ENCODE measurements around the gene ANP32E. TPM values are rescaled to one million over a fixed set of nuclear protein-coding genes. Genes with fewer than 3 reads are reported as not detected.

The ANP32E gene
- total and polyA plus RNA-seq, 9 of the 15 experiments (the other 6 are each of a cell fraction or from before 2014, with no cell fraction given): 60.4 to 197 (median 104) TPM

- TF ChIP-seq RCOR1 (IDR thresholded peaks at IDR 0.05; ENCODE audit: borderline replicate concordance in 1 of 2, low read depth in 2 of 2, low read length in 2 of 2) (no peak; a peak in 1 of 4 replicates), SRF (CRISPR knock-in tag; IDR thresholded peaks at IDR 0.05) (0 out of 4 replicates have a peak, but pooled peaks of 1 of the 2 experiments have one; percentile 32), HDAC6 (IDR thresholded peaks at IDR 0.05; ENCODE audit: low read depth, low read length) (no peak), BRD9 (IDR thresholded peaks at IDR 0.05; ENCODE audit: low read depth, partially characterized antibody) (peak; percentile 98), ZNF197 (CRISPR knock-in tag; IDR thresholded peaks at IDR 0.05; ENCODE audit: low read depth) (no peak), ZNF668 (CRISPR knock-in tag; IDR thresholded peaks at IDR 0.05) (no peak), HMBOX1 (IDR thresholded peaks at IDR 0.05) (no peak), TAL1 (IDR thresholded peaks at IDR 0.05) (peak; percentile 12; the same call in 1 of the 2 replicates), ESRRB (CRISPR knock-in tag; IDR thresholded peaks at IDR 0.05; ENCODE audit: borderline replicate concordance) (no peak), ZNF449 (CRISPR knock-in tag; IDR thresholded peaks at IDR 0.05) (no peak), HLTF (IDR thresholded peaks at IDR 0.05) (peak; percentile 90), CREM (IDR thresholded peaks at IDR 0.05; ENCODE audit: low read depth) (peak; percentile 92), PRPF4 (IDR thresholded peaks at IDR 0.05; ENCODE audit: insufficient read depth, low read depth, low read length, poor library complexity, severe bottlenecking) (no peak), MLX (CRISPR knock-in tag; conservative IDR thresholded peaks at IDR 0.05) (peak in 1 of 2 experiments; percentile 83; a peak in 1 of 4 replicates), ZBTB5 (IDR thresholded peaks at IDR 0.05) (no peak), HNRNPLL (IDR thresholded peaks at IDR 0.05; ENCODE audit: low read depth, low read length, poor library complexity, severe bottlenecking) (peak; percentile 36), JUND (IDR thresholded peaks at IDR 0.05; ENCODE audit: borderline replicate concordance, low read depth, low read length) (peak; percentile 56), JUND (tag; IDR thresholded peaks at IDR 0.05; ENCODE audit: borderline replicate concordance, low read depth, low read length) (peak; percentile 56; the same call in 2 of the 3 replicates), E2F8 (IDR thresholded peaks at IDR 0.05; ENCODE audit: low read depth, partially characterized antibody) (peak; percentile 96)
Measured at GRCh38 chr1:150235852-150236613, at the start of gene ANP32E (continued).

Data from K562 (cell line).